Stimulated activated CD8-positive, alpha-beta memory T cell treated with anti-CD3 and anti-CD28 coated beads, Interleukin-4, amount 100 ng/mL, for 4 hours (primary cell): Measurements from ENCODE around the gene TMEM218.
"Not testable (repeated sequence)": the region's sequence is repeated elsewhere in the genome, so short reads cannot be mapped to it uniquely, and the experiment has no call there.

Source experiments
- DNase-seq, 2 donors: peaks; one replicate each; pipeline ENCODE4 v3.0.0-alpha.2; 2020; ENCODE audit warnings: low read depth in 2 of 2, low spot score in 1 of 2

Gene TMEM218

DNA sequence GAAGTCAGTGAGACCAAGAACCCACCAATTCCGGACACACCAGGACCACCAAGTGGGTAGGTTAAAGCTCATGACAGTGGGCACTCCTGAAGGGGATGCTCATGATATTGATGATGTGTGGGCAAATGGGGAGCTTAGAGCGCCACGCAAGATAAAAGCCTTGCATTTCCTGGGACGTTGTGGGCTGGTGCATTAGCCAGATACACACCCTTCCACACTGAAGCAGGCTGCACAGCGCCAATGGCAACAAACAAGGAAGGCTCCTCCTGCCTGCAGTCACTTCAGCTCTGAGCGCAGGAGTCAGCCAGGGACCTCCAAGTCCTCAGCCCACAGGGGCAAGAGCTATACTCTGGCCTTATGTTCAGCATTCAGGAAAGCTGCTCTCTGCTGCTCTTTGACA, 20.6 kb downstream of the TMEM218 start:
- no peak for DNase-seq

DNA sequence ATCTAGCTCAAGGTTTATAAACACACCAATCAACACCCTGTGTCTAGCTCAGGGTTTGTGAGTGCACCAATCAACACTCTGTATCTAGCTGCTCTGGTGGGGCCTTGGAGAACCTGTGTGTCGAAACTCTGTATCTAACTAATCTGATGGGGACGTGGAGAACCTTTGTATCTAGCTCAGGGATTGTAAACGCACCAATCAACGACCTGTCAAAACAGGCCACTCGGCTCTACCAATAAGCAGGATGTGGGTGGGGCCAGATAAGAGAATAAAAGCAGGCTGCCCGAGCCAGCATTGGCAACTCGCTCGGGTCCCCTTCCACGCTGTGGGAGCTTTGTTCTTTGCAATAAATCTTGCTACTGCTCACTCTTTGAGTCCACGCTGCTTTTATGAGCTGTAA, 21.3 kb downstream of the TMEM218 start:
- not testable (repeated sequence) for DNase-seq

DNA sequence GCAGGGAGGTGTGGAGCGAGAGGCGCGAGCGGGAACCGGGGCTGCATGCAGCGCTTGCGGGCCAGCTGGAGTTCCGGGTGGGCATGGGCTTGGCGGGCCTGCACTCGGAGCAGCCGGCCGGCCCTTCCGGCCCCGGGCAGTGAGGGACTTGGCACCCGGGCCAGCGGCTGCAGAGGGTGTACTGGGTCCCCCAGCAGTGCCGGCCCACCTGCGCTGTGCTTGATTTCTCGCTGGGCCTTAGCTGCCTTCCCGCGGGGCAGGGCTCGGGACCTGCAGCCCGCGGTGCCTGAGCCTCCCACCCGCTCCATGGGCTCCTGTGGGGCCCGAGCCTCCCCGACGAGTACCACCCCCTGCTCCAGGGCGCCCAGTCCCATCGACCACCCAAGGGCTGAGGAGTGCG, 21.9 kb downstream of the TMEM218 start:
- not testable (repeated sequence) for DNase-seq

DNA sequence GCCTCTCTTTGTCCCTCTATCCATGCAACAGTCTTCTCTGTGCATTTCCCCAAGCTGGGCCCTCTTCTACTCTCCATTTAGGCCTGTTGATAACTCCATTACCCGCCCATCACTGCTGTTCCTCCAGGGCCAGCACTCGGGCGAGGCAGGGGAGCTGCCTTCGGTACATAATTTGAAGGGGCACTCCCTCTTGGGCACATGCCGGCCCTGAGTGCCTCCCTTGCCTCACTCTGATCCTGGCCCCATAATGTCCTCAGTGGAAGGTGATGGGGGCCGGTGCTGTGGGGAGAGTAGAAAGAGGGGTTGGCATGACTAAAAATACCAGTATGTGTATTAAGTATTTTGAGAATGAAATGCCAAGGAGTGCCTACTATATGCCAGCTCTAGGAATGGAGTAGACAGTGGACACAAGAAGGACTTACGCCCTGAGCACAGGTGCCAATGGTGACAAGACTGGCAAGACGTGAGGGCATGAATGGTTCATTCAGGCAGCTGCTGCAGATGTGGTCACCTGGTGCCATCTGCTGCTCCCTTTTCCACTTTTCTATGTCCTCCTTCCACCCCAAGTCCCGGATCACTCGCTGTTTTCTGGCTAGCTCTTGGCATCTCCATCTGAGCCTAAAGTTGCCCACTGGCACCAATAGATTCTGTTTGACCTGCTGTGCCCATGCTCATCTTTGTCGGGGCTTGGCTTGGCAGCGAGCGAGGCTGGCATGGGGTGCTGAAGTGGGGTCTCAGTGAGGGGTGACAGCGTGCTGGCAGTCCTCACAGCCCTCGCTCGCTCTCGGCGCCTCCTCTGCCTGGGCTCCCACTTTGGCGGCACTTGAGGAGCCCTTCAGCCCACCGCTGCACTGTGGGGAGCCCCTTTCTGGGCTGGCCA, 22.6 kb downstream of the TMEM218 start:
- DNase-seq: no peak

DNA sequence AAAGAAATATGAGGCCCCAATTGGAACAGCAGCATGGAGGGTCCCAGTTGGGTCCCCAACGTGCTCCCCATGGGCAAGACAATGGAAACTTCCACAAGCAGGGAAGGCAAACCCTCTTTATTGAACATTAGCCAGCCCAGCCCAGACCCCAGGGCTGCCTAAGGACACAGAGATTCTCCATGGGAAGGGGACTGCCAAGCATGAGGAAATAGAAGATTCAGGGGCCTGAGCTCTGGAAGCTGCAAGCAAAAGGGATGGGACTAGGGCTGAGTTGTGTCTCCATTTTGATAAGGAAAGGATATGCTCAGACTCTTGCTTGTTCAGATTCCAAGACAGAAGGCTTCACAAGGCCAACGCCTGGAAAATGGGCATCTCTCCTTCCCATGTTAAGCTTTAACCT, 23.3 kb downstream of the TMEM218 start:
- no peak for DNase-seq

DNA sequence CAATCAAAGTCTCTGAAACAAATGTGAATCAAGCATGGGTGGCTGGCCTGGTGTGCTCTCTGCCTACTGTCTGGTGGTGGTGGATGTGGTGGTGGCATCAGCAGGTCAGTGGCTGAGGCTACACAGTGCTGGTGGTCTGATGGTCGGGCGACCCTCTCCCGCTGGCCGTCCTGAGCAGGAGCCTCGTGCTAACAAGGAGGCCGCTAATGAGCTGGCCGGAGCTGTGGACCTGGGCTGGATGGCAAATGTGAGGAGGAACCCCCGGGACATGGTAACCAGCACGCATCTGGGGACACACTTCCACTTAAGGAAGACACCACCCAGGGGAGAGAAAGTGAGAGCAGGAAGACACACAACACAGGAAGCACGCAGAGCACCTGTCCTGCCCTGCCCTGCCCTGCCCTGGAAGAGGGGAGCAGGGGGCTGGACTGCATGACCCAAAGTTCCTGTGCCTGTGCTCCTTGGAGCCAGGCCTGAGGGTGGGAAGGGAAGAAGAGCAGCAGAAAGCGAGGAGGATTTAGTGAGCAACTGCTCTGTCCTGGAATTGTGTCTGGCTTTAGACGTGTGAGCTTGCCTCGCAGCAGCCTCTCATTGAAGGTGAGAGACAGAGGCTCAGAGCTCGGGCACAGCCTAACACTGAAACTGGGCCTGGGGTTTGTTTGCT, 24.7 kb downstream of the TMEM218 start:
- DNase-seq: no peak

DNA sequence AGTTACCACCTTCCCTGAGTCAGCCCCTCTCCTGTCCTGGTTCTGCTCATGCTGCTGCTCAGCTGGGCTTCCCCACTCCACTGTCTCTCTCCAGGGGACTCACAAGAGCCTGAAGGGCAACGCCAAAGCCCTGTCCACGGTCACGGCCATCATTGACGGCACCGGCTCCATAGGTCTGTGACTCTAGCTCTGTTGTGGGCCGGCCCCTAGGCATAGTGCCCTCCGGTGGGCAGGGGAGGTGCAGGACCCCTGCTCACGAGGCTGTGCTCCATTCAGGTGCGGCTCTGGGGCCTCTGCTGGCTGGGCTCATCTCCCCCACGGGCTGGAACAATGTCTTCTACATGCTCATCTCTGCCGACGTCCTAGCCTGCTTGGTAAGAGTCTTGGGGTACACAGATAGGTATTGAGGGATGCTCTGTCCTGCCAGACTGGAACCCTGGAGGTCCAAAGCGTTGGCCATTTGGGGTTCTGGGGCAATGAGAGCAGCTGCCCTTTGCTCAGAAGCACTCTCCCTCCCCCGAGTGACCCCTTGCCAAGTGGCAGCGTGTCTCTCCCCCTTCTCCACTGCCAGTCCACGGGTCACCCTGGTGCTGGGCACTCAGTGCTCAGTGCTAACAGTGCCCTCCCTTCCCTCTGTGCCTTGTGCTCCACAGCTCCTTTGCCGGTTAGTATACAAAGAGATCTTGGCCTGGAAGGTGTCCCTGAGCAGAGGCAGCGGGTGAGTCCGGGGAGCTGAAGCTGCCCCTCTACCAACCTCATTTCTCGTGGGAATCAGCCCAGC, 25.9 kb downstream of the TMEM218 start:
- DNase-seq: no peak

DNA sequence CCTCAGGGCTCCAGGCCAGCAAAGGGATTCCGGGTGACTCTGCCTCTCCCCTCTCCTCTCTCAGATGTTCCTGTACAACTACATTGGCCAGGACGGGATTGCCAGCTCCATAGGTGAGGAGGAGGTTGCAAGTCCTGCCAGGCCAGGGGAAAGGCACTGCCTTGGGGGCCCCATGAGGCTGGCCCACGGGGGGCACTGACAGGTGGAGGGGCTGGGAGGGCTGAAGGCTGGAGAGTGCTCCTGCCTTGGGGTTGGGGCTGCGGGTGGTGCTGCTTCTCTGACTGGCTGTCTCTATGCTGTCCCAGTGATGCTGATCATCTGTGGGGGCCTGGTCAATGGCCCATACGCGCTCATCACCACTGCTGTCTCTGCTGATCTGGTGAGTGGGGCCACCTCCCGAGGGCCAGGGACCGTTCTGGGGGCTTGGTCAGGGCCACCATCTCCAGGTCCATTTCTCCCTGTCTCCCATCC, 26.6 kb downstream of the TMEM218 start:
- DNase-seq: no peak

DNA sequence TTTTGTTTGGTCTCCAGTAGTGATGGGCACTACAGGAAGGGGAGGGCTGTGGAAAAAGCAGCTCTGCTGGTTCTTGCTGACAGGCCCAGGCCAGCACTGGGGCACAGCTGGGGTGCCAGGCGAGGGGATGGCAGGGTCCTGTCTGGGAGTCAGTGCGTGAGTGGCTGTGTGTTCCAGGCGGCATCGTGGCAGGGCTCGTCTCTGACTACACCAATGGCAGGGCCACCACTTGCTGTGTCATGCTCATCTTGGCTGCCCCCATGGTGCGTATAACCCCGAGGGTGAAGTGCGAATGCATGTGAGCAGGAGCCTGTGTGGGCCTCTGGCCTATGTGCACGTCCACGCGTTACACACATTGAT, 27.4 kb downstream of the TMEM218 start:
- no peak for DNase-seq

DNA sequence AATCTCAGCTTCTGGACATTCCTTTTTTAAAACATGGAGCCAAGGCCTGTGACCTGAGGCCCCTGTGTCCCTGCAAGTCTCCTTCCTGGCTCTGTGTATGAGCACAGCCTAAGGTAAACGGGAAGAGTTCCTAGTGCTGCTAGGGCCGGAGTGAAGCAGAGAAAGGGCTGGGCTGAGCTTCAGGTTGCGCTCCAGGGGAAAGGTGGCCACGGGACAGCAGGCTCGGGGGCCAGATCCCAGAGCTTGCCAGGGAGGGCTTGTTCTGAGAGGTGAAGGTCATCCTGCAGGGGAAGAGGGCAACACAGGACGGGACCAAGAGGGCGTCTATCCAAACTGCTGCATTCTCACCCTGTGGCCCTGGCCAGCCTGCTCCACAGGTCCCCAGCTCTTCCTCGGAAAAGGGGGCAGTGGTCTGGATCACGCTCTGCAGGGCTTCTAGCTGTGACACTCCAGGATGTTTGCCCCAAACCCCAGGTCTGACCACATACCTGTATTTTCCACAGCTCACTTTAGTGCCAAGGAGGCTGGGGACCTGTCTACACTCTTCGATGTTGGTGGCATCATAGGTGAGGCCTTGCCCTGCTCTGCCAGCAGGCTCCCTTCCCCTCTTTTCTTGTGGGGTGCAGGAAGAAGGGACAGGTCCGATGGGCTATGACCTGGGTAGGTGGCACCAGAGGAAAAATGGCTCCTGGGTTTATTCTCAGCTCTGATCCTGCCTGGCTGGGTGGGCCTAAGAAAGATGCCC, 27.9 kb downstream of the TMEM218 start:
- no peak for DNase-seq

DNA sequence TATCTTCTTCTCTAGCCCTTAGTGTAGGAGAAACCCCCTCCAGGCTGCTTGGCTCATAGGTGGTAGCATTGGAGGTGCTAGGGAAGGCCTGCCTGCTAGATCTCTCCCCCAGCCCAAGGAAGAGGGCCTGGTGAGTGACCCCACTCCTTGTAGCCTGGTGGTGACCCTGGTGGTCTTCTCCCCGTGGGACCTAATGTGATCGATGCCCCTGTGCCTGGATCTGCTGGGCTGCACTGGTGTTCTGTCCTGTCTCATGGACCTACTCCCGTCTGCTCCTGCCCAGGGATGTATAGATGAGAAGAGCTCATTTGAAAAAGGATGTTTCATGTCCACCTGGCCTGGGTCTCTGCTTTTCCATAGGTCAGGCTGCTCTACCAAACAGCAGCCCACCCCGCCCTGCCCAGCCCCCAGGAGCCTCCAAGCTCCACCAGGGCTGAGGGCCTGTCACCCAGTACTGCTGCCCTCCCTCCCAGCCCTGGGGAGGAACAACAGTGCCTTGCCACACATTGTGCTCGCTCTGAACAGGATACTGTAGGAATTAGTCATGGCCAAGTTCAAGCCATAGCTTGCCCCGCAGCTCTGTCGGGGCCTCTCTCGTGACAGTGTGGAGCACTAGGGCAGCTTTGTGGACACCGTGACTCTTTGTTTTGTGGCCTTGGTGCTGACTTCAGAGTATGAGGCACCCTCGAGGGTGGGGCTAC, 28.7 kb downstream of the TMEM218 start:
- no peak for DNase-seq

DNA sequence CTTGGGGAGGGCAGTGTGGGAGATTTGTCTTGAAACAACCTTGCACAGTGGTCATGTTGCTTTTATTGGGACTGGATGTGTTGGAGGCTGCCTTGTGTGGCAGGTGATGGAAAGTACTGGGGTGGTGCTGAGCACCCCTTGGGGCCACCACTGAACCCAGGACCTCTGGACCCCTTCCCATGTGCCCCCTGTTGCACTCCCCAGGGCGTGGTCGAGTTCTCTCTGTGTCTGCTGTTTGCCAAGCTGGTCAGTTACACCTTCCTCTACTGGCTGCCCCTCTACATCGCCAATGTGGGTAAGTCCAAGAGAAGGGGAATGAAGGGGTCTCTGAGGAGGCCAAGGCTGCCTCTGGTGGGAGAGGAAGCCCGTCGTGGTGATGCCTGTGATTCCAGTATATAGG, 29.4 kb downstream of the TMEM218 start:
- no peak for DNase-seq

DNA sequence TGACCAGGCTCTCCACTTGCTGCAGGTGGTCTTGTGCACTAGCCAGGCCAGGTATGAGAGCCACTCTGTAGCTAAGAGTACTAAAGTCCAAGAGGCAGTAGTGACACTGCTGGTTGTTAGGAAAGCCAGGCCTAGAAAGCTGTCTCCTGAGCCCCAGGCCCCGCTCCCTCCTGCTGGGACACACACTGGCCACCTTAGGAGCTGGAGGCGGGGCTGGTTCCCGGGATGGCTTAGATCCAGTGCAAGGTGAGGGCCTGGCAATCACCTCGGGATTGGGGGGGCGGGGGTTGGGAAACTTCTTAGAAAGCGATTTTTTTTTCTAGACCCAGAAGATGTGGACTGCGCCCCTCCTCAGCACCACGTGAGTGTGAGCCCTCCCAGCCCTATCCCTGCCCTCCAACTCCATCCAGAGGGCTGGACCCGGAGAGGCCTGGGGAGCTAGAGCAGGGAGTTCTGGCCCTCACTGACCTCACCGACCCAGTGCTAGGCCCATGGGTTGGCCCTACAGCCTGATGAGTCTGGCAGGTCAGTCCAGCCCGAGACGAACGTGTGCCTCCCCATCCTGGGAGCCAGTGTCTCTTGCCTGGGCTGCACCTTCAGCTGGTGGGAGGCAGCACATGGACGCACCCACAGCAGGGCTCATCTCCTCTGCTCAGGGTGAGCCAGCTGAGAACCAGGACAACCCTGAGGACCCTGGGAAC, 30.2 kb downstream of the TMEM218 start:
- no peak for DNase-seq

DNA sequence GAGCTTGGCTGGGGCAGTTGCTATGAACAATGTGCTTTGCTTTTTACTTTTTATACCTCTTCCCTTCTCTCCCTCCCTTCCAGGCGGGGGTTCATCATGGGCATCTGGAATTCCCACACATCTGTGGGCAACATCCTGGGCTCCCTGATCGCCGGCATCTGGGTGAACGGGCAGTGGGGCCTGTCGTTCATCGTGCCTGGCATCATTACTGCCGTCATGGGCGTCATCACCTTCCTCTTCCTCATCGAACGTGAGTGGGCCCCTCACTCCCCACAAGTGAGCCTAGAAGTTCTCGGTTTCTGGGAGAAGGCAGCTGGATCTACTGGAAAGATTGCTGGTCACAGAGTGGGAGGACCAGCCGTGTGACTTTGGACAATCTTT, 30.9 kb downstream of the TMEM218 start:
- no peak for DNase-seq

DNA sequence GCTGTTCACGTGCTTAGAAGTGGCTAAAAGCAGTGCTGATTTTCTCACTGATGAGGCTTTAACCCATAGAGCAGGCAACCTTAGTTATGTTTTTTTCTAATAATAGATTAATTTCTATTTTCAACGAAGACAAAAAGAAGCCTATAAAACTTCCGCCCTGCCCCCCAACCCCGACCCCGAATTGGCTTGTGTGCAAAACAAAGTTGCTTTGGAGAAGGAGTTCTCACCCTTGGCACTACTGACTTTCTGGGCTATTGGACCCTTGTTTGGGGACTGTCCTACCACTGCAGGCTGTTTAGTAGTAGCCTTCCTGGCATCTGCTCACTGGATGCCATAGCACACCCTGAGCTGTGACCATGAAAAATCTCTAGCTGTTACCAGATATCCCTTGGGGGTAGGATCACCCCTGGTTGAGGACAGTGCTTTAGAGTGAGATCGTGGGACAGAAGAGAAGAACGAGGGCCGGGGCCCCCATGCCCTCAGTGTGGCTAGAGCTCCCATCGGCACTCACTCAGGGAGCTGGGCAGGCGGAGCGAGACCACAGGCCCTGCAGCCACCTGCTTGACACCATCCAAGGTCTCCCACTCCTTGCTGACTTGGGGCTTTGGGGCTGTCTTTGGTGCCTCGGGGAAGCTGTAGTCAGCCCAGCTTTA, 31.4 kb downstream of the TMEM218 start:
- DNase-seq: no peak

DNA sequence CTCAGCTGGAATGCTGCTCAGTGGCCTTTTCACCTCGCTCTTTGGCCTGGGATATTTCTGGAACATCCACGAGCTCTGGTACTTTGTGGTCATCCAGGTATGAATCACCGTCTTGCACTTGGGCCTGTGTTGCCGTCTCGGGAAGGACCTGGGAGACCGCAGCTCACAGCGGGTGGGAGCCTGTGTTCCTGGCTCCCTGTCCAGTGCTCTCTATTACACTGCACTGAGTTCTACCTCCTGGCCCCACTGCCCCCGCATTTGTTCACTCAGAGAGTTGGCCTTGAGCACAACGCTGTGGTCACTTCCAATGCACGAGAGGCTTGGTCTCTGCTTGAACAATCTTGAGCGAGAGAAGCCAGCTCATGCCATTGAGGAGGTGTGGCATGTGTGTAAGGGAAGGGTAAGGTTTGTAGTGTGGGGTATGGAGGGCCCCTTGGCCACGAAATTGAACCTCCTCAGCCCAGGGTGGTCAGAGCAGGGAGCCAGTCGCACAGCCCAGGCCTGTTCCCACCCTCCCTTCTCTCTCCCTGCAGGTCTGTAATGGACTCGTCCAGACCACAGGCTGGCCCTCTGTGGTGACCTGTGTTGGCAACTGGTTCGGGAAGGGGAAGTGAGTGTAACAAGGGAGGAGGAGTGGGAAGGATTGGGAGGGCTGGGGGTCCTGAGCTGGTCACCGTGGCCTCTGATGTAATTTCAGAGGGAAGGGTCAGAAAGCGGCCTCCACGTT, 32.1 kb downstream of the TMEM218 start:
- no peak for DNase-seq

DNA sequence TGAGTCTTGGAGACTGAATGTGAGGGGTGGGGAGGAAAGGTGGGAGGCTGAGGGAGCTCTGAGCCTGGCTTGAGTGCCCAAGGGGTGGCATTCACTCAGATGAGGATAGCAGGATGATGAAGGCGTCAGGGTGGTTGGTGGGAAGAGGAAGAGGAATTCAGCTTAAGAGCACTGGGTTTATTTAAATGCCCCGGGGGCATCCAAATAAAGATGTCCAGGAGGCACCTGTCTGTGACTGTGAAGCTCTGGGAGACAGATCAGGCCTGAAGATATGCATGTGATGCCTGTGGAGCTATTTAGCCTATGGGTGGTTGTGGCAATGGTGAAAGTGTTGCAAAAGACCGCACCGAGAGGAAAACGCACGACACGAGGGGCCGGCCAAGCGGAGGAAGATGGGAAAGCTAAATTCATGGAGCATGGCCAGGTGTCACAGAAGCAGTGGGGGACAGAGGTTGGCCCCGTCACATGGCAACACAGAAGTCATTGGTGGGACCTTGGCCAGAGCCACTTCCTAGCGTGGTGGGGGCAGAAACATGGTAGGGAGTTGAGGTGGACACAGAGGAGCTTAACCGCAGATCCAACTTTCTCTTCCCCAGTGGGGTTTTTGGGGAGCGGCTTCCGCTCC, 32.8 kb downstream of the TMEM218 start:
- no peak for DNase-seq

DNA sequence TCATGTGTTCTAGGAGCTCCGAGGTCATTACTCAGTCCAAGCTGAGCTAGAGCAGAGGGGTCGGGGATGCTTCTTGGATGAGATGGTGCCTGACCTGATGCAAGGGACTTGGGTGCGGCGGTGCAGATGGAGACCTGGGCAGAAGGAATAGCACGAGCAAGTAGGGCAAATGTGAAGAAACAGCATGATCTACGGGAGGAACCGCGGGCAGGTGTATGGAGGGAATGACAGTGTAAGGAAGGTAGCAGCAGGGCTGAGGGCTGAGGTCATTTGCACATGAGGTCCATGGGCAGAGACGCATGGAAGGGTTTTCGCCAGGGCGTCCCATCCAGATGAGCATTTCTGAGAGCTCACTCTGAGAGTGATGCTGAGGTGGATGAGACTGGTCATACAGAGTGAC, 33.4 kb downstream of the TMEM218 start:
- DNase-seq: no peak
